Heart left ventricle (tissue), 16 donors: ENCODE measurements around the gene BCL2. TPM values are rescaled to one million over a fixed set of nuclear protein-coding genes. Genes with fewer than 3 reads are reported as not detected.

ENCODE experiments used
- ATAC-seq, 4 donors: fragments of 200-7000 bp; cut with Tn5 transposase; one replicate each; pipeline ENCODE4 v1.9.1; 2020 to 2022; ENCODE audit warnings: moderate library complexity in 4 of 4, mild to moderate bottlenecking in 3 of 4, moderate number of reproducible peaks in 1 of 4
- DNase-seq, 5 donors: peaks; one replicate each; pipeline ENCODE4 v3.0.0-alpha.2; 2020
- H3K27ac ChIP-seq, 12 donors: fragments of 200-600 bp; sonication (generic) in 4 of 12; one replicate each; pipeline versions ENCODE4 v1.5.0 to v1.8.0; 2016 to 2022; ENCODE audit warnings: mild to moderate bottlenecking in 2 of 12
- H3K27me3 ChIP-seq, 9 donors: fragments of 200-600 bp; sonication (generic) in 2 of 9; one replicate each; pipeline versions ENCODE4 v1.5.1 to v1.8.0; 2016 to 2022; ENCODE audit warnings: mild to moderate bottlenecking in 3 of 9
- H3K36me3 ChIP-seq, 9 donors: fragments of 200-600 bp; sonication (generic) in 2 of 9; one replicate each; pipeline versions ENCODE4 v1.5.0 to v1.8.0; 2018 to 2022; ENCODE audit warnings: mild to moderate bottlenecking in 2 of 9
- H3K4me1 ChIP-seq, 12 donors: fragments of 200-600 bp; sonication (generic) in 4 of 12; one replicate each; pipeline versions ENCODE4 v1.5.0 to v1.8.0; 2016 to 2022; ENCODE audit warnings: mild to moderate bottlenecking in 3 of 12
- H3K4me3 ChIP-seq, 12 donors: fragments of 200-600 bp; sonication (generic) in 4 of 12; one replicate each; pipeline versions ENCODE4 v1.5.0 to v1.8.0; 2017 to 2022; ENCODE audit warnings: mild to moderate bottlenecking in 9 of 12, moderate library complexity in 4 of 12
- H3K9me3 ChIP-seq, 12 donors: fragments of 200-600 bp; sonication (generic) in 4 of 12; one replicate each; pipeline versions ENCODE4 v1.5.0 to v1.8.0; 2016 to 2022; ENCODE audit warnings: mild to moderate bottlenecking in 1 of 12
- POLR2A ChIP-seq, 2 donors: fragments of 450-650 bp; IDR thresholded peaks; one replicate each; pipeline ENCODE4 v1.6.1; 2017; ENCODE audit warnings: antibody characterized with exemption in 2 of 2, mild to moderate bottlenecking in 2 of 2, moderate library complexity in 2 of 2
- WGBS, 4 donors: extraction: QIAGEN DNeasy Blood & Tissue Kit in 2 of 4; methylation state at CpG; one replicate each; pipeline versions ENCODE4 v1.1.5 to v1.1.7; 2013 to 2018; 5-methylcytosine and 5-hydroxymethylcytosine counted together
- intact Hi-C, 10 donors: fragments of 100-400 bp; cut with DNase I; formaldehyde crosslinking; loops; one replicate each; pipeline versions ENCODE4 v1.11.1 to v1.14.2; 2022
- polyA plus RNA-seq, 2 donors: library from polyadenylated mRNA; stranded (reverse); fragments of 200-250 nt; gene quantifications; one replicate each; pipeline ENCODE4 v1.2.3, GENCODE V29; 2013
- total RNA-seq, 9 donors: library from RNA; depleted of rRNA in 2 of 9; stranded (reverse); fragments of >200 nt in 2 of 9; fragmentation: NEBNext Ultra II Directional in 3 of 9; extraction: Animal tissue kit (Norgen Biotek cat#: 25700) in 3 of 9; gene quantifications; one replicate each; pipeline versions ENCODE4 v1.1.0 to v1.2.4, GENCODE V29; 2016 to 2023
- TF ChIP-seq, protein P1 (sequence below), 12 donors: fragments of 200-600 bp; sonication (generic) in 4 of 12; IDR thresholded peaks; one replicate each; pipeline versions ENCODE4 v1.5.0 to v1.8.0; 2018 to 2022; ENCODE audit warnings: antibody characterized with exemption in 12 of 12, mild to moderate bottlenecking in 5 of 12
- donor health status: ischemic (EF 13 %, LVEDD 7.1; RV severe dilation, severe dysfunction).
- donor health status: healthy with polysubstance abuse.
- donor health status: DM: no; HTN: yes; CAD: no.
- donor health status: DM: no; HTN: no; CAD: no.
- donor health status: ischemic (EF 25% LVEDD 6.9; RV normal size, moderate dysfunction).
- donor health status: ischemic (EF 25% LVEDD 5.7; RV mildly dilated, moderate dysfunction).
- donor health status: healthy.
- donor health status: DM: yes; HTN: yes; CAD: no.
- donor health status: ischemic (EF 35%, LVEDD 5.7; RV mildly dilated, moderate dysfunction).
- donor health status: nonischemic (EF 11% LVEDD 7.7; RV severe dilation, severe dysfunction).
- donor health status: DM: yes; HTN: yes; CAD: no.
- donor health status: PGD.
- donor health status: ischemic (EF 29% LVEDD 5.4; RV normal size, mild dysfunction).
- donor health status: nonischemic (EF 23%, LVEDD 6.1; RV moderate dilation, normal function).

The BCL2 gene
- total and polyA plus RNA-seq, 11 donors: 2.9 to 24.2 (median 8.9) TPM

DNA sequence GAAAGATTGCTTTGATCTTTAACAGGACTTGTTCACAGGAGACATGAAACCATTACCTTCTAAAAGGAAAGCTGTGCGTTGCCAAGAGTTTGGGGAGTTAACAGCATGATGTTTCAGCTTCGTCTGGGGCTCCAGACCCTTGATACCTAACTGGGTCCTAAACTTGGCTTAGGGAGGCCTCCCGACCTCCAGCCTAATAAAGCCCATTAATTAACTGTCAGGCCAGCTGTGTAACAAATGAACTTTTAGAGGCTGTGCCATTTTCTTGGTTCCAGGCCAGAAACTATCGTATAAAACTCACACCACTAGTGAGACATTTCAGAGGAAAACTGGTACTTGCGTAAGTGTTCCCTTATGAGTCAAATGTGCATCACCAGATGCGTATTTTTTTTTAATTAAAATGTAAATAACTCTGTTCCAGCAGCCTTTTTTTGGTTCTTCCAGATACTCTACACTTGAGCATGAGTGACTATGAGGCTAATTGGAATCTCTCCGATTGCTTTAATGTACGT lies 236.5 kb downstream of the BCL2 start:
- no peaks in the 10 kb centered on the region for H3K4me1 ChIP-seq
- no peak overlapping the region for H3K27ac ChIP-seq
- no peaks in the 10 kb centered on the region for H3K36me3 ChIP-seq
- 89 to 92% (median 90%) methylated on average over 8 of the region's 8 CpGs for WGBS, 4 donors
- DNase-seq (no peak), ATAC-seq (no peak)
- TF ChIP-seq, protein P1, sequence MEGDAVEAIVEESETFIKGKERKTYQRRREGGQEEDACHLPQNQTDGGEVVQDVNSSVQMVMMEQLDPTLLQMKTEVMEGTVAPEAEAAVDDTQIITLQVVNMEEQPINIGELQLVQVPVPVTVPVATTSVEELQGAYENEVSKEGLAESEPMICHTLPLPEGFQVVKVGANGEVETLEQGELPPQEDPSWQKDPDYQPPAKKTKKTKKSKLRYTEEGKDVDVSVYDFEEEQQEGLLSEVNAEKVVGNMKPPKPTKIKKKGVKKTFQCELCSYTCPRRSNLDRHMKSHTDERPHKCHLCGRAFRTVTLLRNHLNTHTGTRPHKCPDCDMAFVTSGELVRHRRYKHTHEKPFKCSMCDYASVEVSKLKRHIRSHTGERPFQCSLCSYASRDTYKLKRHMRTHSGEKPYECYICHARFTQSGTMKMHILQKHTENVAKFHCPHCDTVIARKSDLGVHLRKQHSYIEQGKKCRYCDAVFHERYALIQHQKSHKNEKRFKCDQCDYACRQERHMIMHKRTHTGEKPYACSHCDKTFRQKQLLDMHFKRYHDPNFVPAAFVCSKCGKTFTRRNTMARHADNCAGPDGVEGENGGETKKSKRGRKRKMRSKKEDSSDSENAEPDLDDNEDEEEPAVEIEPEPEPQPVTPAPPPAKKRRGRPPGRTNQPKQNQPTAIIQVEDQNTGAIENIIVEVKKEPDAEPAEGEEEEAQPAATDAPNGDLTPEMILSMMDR (IDR thresholded peaks at IDR 0.05): no peak
- TF ChIP-seq POLR2A (IDR thresholded peaks at IDR 0.05): no peak
- peaks cover 0 to 9% (median 0%) of the 10 kb centered on the region in 12 donors for H3K9me3 ChIP-seq
- no peak overlapping the region for H3K4me3 ChIP-seq
- intact Hi-C loops: no loop called here
- no peaks in the 10 kb centered on the region for H3K27me3 ChIP-seq

DNA sequence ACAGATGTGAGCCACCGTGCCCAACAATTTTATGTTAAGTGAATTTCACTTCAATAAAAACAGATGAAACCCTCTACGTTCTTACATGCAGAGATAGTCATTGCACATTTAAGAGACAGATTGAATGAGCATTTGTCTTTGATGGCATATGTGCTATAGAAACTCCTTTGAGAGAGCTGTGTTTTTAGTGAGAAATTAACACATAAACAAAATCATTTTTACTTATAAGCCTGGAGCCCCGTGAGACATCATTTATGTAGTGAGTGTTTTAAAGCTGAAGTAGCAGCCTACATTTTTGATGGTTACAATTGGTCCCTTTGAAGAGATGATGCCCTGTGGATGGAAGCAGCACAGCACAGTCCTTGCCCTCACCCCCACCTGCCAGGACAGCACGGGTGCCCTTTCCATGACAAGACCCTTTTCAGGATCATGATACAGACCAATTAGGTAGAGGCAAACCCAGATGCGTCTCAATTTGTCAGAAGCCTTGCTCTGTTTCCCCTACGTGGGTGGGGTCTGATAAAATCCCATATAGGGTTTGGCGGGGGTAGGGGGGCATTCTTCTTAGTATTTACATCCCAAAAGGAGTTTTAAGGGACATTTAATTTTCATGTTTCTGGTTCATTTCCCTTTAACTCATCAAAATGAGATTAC lies 237.1 kb downstream of the BCL2 start:
- peaks cover 0 to 9% (median 0%) of the 10 kb centered on the region in 12 donors for H3K9me3 ChIP-seq
- ATAC-seq: no peak
- intact Hi-C loops: no loop called here
- H3K4me1 ChIP-seq: no peaks in the 10 kb centered on the region
- no peaks in the 10 kb centered on the region for H3K27me3 ChIP-seq
- H3K27ac ChIP-seq: no peak overlapping the region
- WGBS, 4 donors: 82 to 86% (median 84%) methylated on average over 7 of the region's 7 CpGs
- no peak overlapping the region for H3K4me3 ChIP-seq
- no peak for DNase-seq
- TF ChIP-seq, protein P1 (IDR thresholded peaks at IDR 0.05): no peak
- TF ChIP-seq POLR2A (IDR thresholded peaks at IDR 0.05): no peak
- no peaks in the 10 kb centered on the region for H3K36me3 ChIP-seq

DNA sequence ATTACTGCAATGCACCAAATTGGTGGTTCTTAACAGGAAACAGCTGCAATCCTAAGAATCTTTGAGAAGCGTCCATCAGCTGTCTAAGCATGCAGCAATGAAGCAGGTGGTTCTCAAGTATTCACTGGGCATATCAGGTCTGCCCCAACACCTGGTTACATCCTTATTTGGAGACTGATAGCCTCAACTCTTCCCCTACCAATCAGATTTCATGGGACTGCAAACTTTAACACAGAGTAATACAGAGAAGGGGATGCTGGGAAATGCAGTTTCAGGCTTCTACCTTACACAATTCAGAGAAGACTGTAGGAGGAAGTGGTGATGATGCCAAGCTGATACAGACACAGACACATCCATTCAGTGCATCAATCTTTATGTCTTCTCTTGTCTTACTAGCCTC lies 240.5 kb downstream of the BCL2 start:
- no peak for DNase-seq
- Histone ChIP-seq H3K4me1 (peaks cover 0 to 12% (median 0%) of the 10 kb centered on the region in 12 donors), H3K4me3 (no peak overlapping the region), H3K27me3 (no peaks in the 10 kb centered on the region), H3K27ac (no peak overlapping the region), H3K36me3 (no peaks in the 10 kb centered on the region), H3K9me3 (peaks cover 0 to 9% (median 0%) of the 10 kb centered on the region in 12 donors)
- TF ChIP-seq POLR2A (IDR thresholded peaks at IDR 0.05): no peak
- TF ChIP-seq, protein P1 (IDR thresholded peaks at IDR 0.05): no peak
- no peak for ATAC-seq
- WGBS, 4 donors: 57 to 65% (median 63%) methylated on average over 1 of the region's 1 CpG
- intact Hi-C loops: no loop called here

DNA sequence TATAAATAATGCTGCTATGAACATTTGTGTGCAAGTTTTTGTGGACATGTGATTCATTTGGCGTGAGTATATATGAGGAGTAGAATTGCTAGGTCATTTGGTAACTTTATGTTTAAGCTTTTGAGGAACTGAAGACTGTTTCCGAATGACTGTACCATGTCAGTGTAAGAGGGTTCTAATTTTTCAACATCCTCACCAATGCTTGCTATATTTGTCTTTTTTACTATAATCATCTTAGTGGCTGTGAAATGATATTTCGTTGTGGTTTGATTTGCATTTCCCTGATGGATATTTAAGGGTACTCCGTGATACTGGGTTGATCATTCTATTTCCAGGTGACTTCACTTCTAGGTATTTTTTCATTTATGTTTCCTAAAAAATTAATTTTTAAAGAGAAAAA lies 241.1 kb downstream of the BCL2 start:
- H3K36me3 ChIP-seq: no peaks in the 10 kb centered on the region
- intact Hi-C loops: no loop called here
- H3K9me3 ChIP-seq: peaks cover 0 to 9% (median 0%) of the 10 kb centered on the region in 12 donors
- TF ChIP-seq, protein P1 (IDR thresholded peaks at IDR 0.05): no peak
- no peak for TF ChIP-seq POLR2A (IDR thresholded peaks at IDR 0.05)
- DNase-seq (no peak), ATAC-seq (no peak)
- WGBS, 4 donors: 85 to 91% (median 89%) methylated on average over 4 of the region's 4 CpGs
- peaks cover 0 to 12% (median 0%) of the 10 kb centered on the region in 12 donors for H3K4me1 ChIP-seq
- H3K27ac ChIP-seq: no peak overlapping the region
- no peak overlapping the region for H3K4me3 ChIP-seq
- H3K27me3 ChIP-seq: no peaks in the 10 kb centered on the region
